HG03135 (cell line): ENCODE results near the gene AK1.
"Not testable (repeated sequence)": the region's sequence is repeated elsewhere in the genome, so short reads cannot be mapped to it uniquely, and the experiment has no call there.

Experiments used
- ATAC-seq: cut with Tn5 transposase; IDR thresholded peaks from one replicate; pipeline ENCODE4 v1.9.1; 2021; ENCODE audit warnings: mild to moderate bottlenecking, moderate library complexity; ENCODE audit not compliant: unreplicated experiment

Gene AK1

DNA sequence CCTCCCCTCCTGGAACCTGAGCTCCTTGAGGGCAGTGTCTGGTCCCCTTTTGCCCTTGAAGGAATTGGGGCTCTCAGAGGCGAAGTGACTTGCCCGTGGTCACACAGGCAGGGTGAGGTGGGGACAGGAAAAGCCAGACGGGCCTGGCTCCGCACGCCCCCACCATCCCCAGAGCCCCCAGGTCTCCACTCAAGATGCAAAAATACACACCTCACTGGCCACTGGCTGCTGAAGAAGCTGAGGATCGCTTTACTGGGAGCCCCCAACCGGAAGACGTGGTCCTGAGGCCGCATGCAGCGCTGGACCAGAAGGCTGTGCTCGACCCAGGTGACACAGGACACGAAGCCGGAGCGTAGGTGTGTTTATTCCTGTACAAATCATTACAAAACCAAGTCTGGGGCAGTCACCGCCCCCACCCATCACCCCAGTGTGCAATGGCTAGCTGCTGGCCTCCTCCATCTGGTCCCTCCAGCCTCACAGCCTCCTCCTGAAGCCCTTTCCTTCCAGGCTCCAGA lies 7.6 kb upstream of the AK1 start:
- no peak for ATAC-seq

DNA sequence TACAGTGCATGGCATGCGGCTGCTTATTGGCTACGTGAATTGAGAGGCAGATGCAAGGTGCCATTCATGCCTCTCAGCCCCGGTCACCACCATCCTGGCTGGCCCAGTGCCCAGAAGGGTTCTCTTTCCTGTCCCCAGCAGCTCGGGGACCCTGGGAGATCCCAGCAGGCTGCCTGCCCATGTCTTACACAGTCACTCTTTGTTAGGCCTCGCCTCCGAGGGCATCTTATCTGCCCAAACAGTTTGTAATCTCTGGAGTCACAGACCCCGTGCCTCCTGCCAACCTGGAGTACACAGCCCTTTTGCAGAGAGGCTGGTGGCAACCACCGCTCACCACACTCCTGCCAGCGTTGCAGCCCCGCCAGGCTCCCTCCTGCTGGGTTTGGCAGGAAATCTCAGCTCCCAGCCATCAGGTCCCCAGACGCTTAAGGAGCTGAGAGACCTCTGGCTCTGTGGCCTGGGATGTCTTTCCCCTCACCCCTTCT lies 7.0 kb upstream of the AK1 start:
- ATAC-seq = no peak

DNA sequence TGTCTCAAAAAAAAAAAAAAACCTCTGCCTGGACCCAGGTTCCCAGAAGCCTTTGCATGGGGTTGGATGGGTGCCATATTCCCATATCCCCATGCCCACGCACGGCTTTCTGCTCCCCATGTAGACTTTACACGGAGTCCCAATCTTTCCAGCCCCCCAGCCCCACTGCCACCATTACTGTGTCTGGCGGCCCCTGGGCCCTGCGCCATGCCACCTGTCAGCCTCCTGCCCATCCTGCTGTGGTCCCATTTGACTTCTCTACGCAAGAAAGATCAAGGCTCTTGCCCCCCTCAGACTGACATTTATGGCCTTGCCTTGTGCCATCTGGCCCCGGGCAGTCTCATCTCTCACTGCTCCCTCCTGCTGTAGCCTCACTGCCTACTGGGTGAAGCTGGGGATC lies 6.5 kb upstream of the AK1 start:
- no peak for ATAC-seq

DNA sequence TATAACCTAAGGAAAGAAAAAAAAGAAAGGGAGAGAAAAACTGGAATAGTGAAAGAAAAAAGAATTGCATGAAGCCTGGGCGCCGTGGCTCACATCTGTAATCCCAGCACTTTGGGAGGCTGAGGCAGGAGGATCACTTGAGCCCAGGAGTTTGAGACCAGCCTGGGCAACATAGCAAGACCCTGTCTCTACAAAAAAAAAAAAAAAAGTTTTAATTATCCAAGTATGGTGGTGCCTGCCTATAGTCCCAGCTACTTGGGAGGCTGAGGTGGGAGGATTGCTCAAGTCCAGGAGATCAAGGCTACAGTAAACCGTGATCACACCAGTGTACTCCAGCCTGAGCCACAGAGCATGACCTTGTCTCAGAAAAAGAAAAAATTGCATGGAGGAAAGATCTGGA lies 4.2 kb upstream of the AK1 start:
- not testable (repeated sequence) for ATAC-seq

DNA sequence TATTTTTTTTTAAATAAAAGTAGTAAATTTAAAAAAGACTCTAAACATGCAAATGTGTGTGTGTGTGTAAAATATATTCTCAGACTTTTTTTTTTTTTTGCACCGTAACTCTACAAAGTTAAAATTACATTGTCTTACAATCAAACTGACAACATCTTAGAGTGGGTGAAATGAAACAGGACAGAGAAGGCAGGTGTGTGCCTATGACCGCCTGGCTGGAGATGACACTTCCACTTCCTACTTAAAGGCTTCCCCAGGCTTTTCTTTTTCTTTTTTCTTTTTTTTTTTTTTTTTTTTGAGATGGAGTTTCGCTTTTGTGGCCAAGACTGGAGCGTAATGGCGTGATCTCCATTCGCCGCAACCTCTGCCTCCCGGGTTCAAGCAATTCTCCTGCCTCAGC lies 2.7 kb upstream of the AK1 start:
- no peak for ATAC-seq

DNA sequence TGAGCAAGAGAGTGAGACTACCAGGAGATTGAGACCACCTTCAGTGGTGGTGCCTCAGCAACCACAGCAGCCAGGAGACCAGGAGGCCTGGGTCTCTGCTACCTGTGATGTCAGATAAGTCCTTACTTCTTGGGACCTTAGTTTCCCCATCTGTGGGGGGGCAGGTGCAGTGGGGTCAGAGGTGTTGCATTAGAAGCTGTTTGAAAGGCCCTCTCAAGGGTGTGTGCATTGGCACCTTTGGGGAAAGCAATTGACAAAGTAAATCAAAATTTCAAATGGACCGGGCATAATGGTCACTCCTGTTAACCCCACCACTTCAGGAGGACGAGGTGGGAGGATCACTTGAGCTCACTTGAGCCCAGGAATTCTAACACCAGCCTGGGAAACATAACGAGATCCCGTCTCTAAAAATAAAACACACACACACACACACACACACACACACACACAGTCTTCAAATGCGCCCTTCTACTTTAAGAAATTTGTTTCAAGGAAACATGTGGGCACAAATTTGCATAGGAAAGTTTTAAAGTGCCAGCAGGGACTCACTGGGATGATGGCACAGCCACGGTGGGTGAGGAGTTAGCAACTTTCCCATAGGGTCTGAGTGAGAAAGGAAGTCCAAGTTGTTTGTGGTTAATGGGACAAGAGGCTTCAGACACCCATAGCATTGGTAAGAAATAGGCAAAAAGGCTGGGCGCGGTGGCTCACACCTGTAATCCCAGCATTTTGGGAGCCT lies 1.3 kb upstream of the AK1 start:
- no peak for ATAC-seq

DNA sequence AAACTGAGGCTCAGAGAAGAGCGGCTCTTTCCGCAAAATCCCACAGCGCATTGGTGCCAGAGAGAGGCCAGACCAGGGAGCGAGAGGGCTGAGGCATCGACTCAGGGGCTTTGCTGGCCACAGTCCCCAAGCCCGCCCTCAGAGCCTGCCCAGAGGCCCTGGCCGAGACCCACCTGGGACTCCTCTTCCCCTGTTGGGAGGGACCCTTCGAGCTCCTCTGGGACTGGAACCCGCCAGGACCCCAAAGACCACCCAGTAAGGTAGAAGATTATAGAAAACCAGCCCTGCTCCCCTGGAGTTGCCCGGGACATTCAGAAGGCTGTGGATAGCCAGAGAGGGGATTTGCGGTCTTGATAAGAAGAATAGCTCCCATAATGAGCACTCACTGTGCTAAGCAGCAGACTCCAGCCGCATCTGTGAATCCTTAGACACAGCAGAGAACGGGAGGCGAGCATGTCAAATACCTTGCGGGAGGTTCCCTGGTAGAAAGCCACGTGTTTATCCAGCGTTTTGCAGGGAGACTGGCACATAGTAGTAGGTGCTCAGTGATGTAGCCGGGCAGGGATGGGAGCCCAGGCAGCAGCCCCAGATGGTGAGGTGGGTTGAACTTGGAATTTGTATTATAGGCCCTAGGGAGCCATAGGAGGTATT lies 651 bp upstream of the AK1 start:
- no peak for ATAC-seq

DNA sequence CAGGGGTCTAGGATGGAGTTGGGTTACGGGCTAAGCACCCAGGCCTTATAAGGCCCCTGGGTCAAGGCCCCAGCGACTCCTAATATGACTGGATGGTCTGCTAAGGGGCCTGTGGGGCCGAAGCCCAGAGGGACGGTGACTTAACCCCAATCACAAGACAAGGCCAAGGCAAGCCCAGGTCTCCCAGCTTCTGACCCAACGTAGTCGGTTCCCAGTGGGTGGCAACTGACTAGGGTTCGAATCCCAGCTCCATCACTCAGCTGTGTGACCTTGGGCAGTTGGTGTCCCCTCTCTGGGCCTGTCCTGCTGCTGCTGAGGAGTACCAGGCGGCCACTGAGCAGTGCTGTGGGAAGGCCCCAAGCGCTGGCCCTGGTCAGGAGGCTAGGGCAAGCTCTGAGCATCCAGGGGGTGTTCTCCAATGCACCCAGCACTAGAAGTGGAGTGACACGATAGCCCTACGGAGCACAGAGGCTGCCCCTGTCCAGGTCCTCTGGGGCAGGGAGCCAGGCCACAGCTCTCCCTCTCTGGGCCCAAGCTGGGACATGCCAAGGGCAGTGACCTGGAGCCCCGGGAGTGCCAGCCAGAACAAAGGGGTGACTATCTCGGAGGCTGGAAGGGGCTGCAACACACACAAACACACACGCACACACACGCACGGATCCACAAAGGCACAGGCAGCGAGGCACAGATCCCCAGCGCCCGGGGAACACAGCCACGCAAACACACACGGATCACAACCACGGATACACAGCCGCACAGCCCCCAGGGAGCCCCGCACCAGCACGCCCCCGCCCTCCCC lies 512 bp downstream of the AK1 start:
- no peak for ATAC-seq

DNA sequence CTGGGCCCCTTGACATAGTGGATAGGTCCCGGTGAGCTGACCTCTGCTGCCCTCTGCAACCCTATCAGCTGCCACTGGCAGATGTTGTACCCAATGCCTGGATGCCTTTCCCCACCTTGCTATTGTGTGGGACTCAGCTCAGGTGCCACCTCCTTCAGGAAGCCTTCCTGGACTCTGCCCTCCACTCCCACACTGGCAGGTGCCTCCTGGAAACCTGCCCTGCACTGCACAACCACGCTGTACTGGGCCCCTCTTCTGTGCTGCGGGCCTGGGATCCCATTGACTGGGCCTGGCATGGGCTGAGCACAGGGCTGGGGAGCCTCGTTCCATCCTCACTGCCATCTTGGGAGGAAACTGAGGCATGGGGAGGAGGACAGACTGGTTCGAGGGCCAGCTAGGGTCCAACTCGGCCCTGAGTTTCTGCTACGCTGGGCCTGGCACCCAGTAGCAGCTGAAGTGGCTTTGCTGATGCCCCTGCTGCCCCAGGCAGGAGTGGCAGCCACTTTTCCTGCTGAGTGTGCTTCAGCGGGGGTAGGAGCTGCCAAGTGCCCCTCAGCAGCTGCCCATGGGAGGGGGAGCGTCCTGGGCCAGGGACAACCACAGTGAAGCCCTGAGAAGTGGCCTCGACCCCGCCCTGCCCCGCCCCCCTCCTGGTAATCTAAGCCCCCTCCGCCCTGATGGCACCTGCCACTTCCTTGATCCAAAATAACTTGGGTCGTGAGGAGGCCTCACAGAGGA lies 1.3 kb downstream of the AK1 start:
- ATAC-seq = no peak

DNA sequence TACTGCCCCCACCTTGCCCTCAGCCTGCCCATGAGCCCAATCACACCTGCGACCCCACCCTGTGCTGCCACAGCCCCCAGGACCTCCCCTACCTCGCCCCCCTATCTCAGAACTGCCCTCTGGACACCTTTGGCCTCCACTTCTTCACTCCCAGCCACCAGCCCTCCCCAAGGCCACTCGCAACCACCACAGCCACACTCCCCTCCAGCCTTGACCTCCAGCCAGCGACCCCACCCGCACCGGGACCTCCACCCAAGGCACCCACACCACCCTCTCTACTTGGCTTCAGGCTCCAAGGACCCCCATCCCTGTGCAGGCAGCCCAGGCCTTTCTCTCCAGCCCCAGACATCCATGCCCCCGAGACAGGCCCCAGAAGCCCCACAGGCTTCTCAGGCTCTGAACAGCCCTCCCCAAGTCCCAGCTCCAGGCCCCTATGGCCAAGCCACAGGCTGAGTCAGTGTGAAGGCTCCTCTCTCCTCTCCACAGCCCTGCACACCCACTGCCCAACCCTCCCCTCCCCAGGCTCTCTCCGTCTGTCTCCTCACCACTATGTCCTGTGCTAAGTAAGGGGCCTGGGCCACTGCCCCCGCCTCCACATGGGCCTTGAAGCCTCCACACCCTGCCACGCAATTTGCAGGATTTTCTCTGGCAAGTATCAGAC lies 2.0 kb downstream of the AK1 start:
- ATAC-seq = no peak

DNA sequence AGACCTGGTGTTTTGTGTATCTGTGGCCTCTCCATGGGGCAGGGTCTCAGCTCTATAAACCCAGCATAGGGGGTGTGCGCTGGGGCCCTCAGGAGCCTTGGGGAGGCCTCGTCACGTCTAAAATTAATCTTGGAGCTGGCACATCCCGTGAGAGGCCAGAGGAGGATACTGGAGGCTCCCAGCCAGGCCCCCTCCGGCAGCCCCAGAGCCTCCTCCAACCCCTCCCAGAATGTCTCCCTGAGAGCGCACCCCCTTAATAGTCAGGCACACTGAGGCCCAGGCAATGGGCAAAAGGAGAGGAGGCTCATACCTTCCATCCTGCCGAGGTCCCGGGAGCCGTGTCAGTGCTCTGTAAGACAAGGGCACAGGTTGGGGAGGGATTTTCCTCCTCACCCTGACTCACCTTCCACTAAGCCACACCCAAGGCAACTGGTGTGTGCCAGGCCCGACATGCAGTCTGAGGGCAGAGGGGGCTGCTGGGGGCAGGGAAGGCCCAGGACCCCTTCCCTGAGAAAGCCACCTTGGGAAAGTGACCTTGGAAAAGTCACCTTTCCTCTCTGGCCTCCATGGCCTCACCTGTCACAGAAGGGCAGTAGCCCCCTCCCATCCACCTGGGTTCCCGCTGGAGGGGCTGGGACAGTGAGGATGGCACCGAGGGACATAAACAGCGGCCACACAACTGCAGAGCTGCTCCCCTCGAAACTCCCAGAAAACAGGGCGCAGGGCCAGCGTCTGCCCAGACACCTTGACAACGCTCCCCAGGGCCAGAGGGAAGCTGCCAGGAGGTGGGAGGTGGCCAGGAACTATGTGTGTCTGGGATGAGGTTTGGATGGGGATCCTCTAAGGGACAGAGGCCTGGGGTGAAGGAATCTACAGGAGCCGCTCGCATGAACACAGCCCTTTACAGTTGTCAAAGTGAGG lies 2.9 kb downstream of the AK1 start:
- ATAC-seq = no peak

DNA sequence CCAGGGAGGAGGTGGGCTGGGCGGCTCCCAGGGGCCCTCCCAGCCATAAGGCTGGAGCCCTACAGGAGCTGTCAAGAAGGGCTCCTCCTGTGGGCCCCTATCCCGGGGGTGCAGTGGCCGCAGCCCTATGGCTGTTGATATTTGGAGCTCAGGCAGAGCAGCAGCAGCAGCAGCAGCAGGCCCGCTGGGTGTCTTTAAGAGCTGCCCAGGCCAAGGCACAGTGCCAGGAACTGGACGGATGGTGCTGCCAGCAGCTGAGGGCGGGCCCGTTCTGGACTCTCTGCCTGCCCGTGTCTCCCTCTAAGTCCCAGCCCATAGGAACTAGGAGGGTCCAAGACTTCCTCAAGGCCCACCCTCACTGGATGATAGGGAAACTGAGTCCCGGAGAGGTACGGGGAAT lies 3.6 kb downstream of the AK1 start:
- ATAC-seq = no peak

DNA sequence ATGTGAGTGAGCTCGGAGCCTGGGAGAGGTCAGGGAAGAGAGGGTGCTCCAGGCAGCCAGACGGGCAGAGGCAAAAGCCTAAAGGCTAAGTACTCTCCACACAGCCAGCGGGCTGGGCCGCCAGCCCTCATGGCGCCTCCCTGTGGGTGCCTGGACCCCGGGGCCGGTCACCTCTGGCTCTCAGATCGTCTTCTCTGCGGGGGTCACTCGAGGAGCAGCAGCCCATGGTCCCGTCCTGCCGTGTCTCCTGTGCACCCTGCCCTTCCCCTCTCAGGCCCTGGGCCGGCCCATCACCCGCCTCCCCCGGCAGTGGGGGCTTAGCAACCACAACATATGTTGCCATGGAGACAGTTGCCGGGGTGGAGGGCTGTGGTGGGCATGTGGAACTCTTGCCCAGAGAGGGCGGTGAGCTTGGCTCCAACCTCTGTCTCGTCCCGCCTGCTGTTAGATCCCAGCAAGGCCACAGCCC lies 4.2 kb downstream of the AK1 start:
- ATAC-seq = no peak

DNA sequence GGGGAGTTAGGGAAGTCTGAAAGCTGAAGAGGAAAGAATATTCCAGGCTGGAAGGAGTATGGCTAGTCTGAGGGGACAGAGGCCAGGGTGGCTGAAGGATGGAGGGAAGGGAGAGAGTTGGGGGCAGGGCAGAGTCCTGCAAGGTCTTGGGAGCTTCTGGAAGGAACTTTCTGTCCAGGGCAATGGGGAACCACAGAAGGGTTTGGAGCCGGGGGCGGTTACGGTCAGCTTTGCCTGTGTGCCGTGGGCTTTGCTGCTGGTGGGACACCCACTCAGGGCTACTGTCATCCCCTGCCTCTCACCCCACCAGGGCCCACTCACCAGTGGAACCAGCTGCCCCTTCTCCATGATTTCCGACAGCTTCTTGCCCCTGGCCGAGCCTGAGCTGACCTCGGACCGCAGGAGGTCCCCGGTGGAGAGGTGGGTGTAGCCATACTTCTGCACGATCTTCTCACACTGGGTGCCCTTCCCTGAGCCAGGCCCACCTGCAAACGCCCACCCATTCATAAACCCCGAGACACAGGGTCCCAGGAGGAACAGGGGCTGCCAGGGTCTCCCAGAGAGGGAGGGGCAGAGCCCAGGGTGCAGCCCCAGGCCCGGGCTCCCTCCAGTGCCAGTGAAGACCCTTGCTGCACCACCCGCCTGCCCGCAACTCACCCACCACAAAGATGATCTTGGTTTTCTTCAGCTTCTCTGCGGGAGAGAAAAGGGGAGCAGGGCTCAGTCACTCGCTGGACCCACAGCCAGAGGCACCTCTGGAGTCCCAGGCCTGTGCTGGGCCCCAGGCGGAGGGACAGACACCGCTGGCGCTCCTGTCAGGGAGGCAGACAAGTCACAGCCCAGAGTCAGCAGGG lies 4.9 kb downstream of the AK1 start:
- ATAC-seq = no peak

DNA sequence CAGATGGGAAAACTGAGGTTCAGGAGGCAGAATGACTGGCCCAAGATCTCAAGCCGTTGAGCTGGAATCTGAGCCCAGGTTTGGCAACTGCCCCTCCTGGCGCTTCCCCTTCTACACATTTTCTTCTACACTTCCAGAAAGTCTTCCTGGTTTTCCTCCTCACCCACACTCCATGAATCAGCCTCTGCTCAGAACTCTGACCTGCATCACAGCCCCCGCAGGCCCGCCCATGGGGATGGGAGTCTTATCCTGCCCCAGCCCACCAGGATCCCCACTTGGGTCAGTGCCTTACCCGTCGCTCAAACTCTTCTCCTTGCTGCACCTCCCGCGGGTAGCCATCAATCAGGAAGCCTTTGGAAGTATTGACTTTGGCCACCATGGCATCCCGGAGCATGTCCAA lies 5.9 kb downstream of the AK1 start:
- no peak for ATAC-seq

DNA sequence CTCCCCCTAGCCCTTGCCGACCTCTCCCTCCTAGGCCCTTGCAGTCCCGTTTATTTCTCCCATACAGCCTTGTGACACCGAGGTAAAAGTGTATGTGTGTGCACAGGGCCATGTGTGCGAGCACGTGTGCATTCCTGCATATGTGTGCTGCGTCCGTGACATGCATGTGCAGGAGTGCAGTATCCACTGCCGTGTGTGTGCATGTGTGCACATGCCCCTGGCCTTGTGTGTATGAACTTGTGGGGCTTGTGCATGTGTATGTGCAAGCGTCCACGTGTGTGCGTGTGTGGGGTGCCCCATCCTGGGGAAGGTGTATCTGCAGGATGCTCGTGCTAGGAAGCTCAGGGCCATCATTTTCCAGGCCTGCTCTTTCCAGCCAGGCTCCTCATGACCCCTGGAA lies 6.6 kb downstream of the AK1 start:
- ATAC-seq = no peak

DNA sequence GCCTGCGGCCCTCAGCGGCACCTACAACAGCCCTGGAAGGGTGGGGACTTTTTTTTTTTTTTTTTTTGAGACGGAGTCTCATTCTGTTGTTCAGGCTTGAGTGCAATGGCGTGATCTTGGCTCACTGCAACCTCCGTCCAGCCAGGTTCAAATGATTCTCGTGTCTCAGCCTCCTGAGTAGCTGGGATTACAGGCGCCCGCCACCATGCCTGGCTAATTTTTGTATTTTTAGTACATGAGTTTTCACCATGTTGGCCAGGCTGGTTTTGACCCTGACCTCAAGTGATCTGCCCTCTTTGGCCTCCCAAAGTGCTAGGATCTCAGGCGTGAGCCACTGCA lies 7.4 kb downstream of the AK1 start:
- not testable (repeated sequence) for ATAC-seq
